H1 (cell line): Measurements from ENCODE around the gene SLC20A1. TPM values are rescaled to one million over a fixed set of nuclear protein-coding genes. Genes with fewer than 3 reads are reported as not detected.

ENCODE experiments used
- CTCF ChIA-PET: fragments of 300-600 bp; sonication (Branson Sonifier 250); formaldehyde crosslinking; loops from one replicate; lab custom pipeline; 2021; ENCODE audit not compliant: partially characterized antibody; lab: Charles Lee
- POLR2A ChIA-PET: fragments of 300-600 bp; sonication (Branson Sonifier 250); formaldehyde crosslinking; loops from one replicate; lab custom pipeline; 2021; ENCODE audit warnings: inconsistent platforms; ENCODE audit not compliant: partially characterized antibody; lab: Charles Lee
- DNase-seq, 2 experiments: peaks; one replicate each; pipeline versions ENCODE4 v3.0.0 to v3.0.0-alpha.2; 2010 to 2022; ENCODE audit warnings: low spot score in 2 of 2, low read depth in 1 of 2, mixed read lengths in 1 of 2
- FAIRE-seq: peaks from 2 replicates; lab custom pipeline; 2011; peaks lifted over from hg19 to GRCh38; lab: Jason Lieb, UNC
- H2AFZ ChIP-seq: 2 replicates; pipeline ENCODE4 v1.8.1; 2012; ENCODE audit warnings: low read length, inconsistent platforms
- H2AK5ac ChIP-seq: 2 replicates; pipeline ENCODE4 v1.6.1; 2013; ENCODE audit warnings: low read depth, low read length
- H2BK120ac ChIP-seq: replicated peaks from 2 replicates; pipeline ENCODE3; 2013; ENCODE audit warnings: low read depth, low read length, inconsistent platforms
- H2BK12ac ChIP-seq: 2 replicates; pipeline ENCODE4 v1.6.1; 2013; ENCODE audit warnings: low read depth, low read length
- H2BK15ac ChIP-seq: 2 replicates; pipeline ENCODE4 v1.6.1; 2013; ENCODE audit warnings: low read length
- H2BK20ac ChIP-seq: 2 replicates; pipeline ENCODE4 v1.6.1; 2013; ENCODE audit warnings: low read length
- H2BK5ac ChIP-seq: 2 replicates; pipeline ENCODE4 v1.6.1; 2013; ENCODE audit warnings: low read depth, low read length
- H3K14ac ChIP-seq: 2 replicates; pipeline ENCODE4 v1.6.1; 2013; ENCODE audit warnings: inconsistent platforms; ENCODE audit not compliant: insufficient read length
- H3K18ac ChIP-seq: 2 replicates; pipeline ENCODE4 v1.6.1; 2013; ENCODE audit warnings: low read length; ENCODE audit errors: extremely low read depth
- H3K23ac ChIP-seq: 2 replicates; pipeline ENCODE4 v1.6.1; 2013; ENCODE audit warnings: inconsistent platforms; ENCODE audit not compliant: insufficient read length
- H3K23me2 ChIP-seq: 2 replicates; pipeline ENCODE4 v1.6.1; 2013; ENCODE audit warnings: low read depth, low read length
- H3K27ac ChIP-seq: 2 replicates; pipeline ENCODE4 v1.6.1; 2011; ENCODE audit warnings: low read depth, low read length, inconsistent platforms
- H3K27me3 ChIP-seq, 4 experiments: replicated peaks in 1 of 4; 1 replicate in 1 of 4; 2 replicates in 3 of 4; pipeline versions ENCODE4 v1.6.1 to v1.8.1; 2011 to 2013; ENCODE audit warnings: low read length in 3 of 4, mild to moderate bottlenecking in 3 of 4, inconsistent platforms in 2 of 4, mixed read lengths in 2 of 4, moderate library complexity in 1 of 4; ENCODE audit not compliant: control insufficient read depth in 3 of 4, insufficient read depth in 3 of 4; ENCODE audit errors: extremely low read depth in 1 of 4
- H3K36me3 ChIP-seq, 4 experiments: 2 replicates each; pipeline versions ENCODE4 v1.6.1 to v1.8.1; 2011 to 2013; ENCODE audit warnings: mild to moderate bottlenecking in 4 of 4, low read length in 3 of 4, moderate library complexity in 2 of 4, control low read depth in 1 of 4, inconsistent platforms in 1 of 4; ENCODE audit not compliant: insufficient read depth in 4 of 4, control insufficient read depth in 2 of 4
- H3K4ac ChIP-seq: replicated peaks from 2 replicates; pipeline ENCODE3; 2013; ENCODE audit warnings: low read length, low read depth, mixed read lengths, inconsistent platforms; ENCODE audit not compliant: insufficient read length
- H3K4me1 ChIP-seq, 4 experiments: replicated peaks in 1 of 4; 1 replicate in 1 of 4; 2 replicates in 3 of 4; pipeline versions ENCODE4 v1.6.1 to v1.8.1; 2011 to 2013; ENCODE audit warnings: low read length in 3 of 4, inconsistent platforms in 2 of 4, mixed read lengths in 1 of 4; ENCODE audit not compliant: insufficient read depth in 4 of 4, control insufficient read depth in 3 of 4
- H3K4me2 ChIP-seq, 2 experiments: 2 replicates each; pipeline versions ENCODE4 v1.6.1 to v1.8.1; 2011 to 2013; ENCODE audit warnings: low read depth in 2 of 2, low read length in 2 of 2, control low read depth in 1 of 2, inconsistent platforms in 1 of 2, mild to moderate bottlenecking in 1 of 2; ENCODE audit not compliant: insufficient read depth in 1 of 2
- H3K4me3 ChIP-seq, 4 experiments: fragments of 200-600, 300-600 bp in 1 of 4; sonication (generic), shearing (Covaris generic), sonication (Bioruptor Twin) in 1 of 4; 2 replicates each; pipeline versions ENCODE4 v1.5.1 to v1.8.1; 2011 to 2016; ENCODE audit warnings: low read length in 4 of 4, low read depth in 3 of 4, control low read depth in 2 of 4, inconsistent platforms in 2 of 4, mild to moderate bottlenecking in 2 of 4, mixed read lengths in 1 of 4, moderate library complexity in 1 of 4; ENCODE audit not compliant: insufficient read depth in 2 of 4; ENCODE audit errors: extremely low read depth in 1 of 4
- H3K56ac ChIP-seq: replicated peaks from 2 replicates; pipeline ENCODE3; 2013; ENCODE audit warnings: low read depth, mild to moderate bottlenecking, mixed read lengths, low read length, inconsistent platforms; ENCODE audit not compliant: insufficient read length
- H3K79me1 ChIP-seq: 2 replicates; pipeline ENCODE4 v1.6.1; 2013; ENCODE audit warnings: low read depth, low read length, control low read depth
- H3K79me2 ChIP-seq, 2 experiments: 2 replicates each; pipeline versions ENCODE4 v1.6.1 to v1.8.1; 2012 to 2013; ENCODE audit warnings: low read length in 2 of 2, mild to moderate bottlenecking in 2 of 2, inconsistent platforms in 1 of 2; ENCODE audit not compliant: insufficient read depth in 2 of 2, control insufficient read depth in 1 of 2
- H3K9ac ChIP-seq, 4 experiments: replicated peaks in 1 of 4; 1 replicate in 1 of 4; 2 replicates in 3 of 4; pipeline versions ENCODE4 v1.6.1 to v1.8.1; 2011 to 2013; ENCODE audit warnings: low read depth in 3 of 4, low read length in 3 of 4, control low read depth in 2 of 4, mild to moderate bottlenecking in 2 of 4, moderate library complexity in 2 of 4, inconsistent platforms in 1 of 4; ENCODE audit errors: extremely low read depth in 1 of 4
- H3K9me3 ChIP-seq, 2 experiments: 2 replicates each; pipeline versions ENCODE4 v1.6.1 to v1.8.1; 2012 to 2013; ENCODE audit warnings: mild to moderate bottlenecking in 2 of 2, moderate library complexity in 2 of 2, control low read depth in 1 of 2, inconsistent platforms in 1 of 2, low read depth in 1 of 2, low read length in 1 of 2, mixed read lengths in 1 of 2; ENCODE audit not compliant: insufficient read depth in 2 of 2
- H4K20me1 ChIP-seq, 2 experiments: replicated peaks in 1 of 2; 2 replicates each; pipeline versions ENCODE3 to v1.8.1; 2011 to 2013; ENCODE audit warnings: inconsistent platforms in 2 of 2, low read length in 2 of 2, mild to moderate bottlenecking in 1 of 2; ENCODE audit not compliant: insufficient read depth in 2 of 2, control insufficient read depth in 1 of 2
- H4K5ac ChIP-seq: 2 replicates; pipeline ENCODE4 v1.6.1; 2013; ENCODE audit warnings: low read length, low read depth, mixed read lengths, inconsistent platforms; ENCODE audit not compliant: insufficient read length
- H4K8ac ChIP-seq: 2 replicates; pipeline ENCODE4 v1.8.0; 2013; ENCODE audit warnings: mild to moderate bottlenecking, moderate library complexity, low read length, inconsistent platforms; ENCODE audit not compliant: insufficient read depth; ENCODE audit errors: extremely low read depth
- H4K91ac ChIP-seq: replicated peaks from 2 replicates; pipeline ENCODE3; 2013; ENCODE audit warnings: low read length, mixed read lengths, inconsistent platforms; ENCODE audit not compliant: insufficient read length
- POLR2A ChIP-seq, 2 experiments: IDR thresholded peaks; 1 replicate in 1 of 2; 2 replicates in 1 of 2; pipeline ENCODE4 v1.6.1; 2011; ENCODE audit warnings: low read depth in 2 of 2, low read length in 2 of 2, mild to moderate bottlenecking in 2 of 2; ENCODE audit errors: control extremely low read depth in 1 of 2
- WGBS, 2 experiments: shearing (Covaris generic) in 1 of 2; methylation state at CpG; one replicate each; pipeline versions ENCODE4 v1.1.6 to v1.1.7; 2013 to 2015; ENCODE audit warnings: low lambda C conversion rate in 2 of 2, mixed read lengths in 2 of 2, inconsistent platforms in 1 of 2, low coverage in 1 of 2, missing lambda C conversion rate in 1 of 2; ENCODE audit not compliant: insufficient replicate concordance in 2 of 2, insufficient coverage in 1 of 2, insufficient read length in 1 of 2; ENCODE audit errors: extremely low coverage in 1 of 2, missing lambda C conversion rate in 1 of 2; 5-methylcytosine and 5-hydroxymethylcytosine counted together
- polyA plus RNA-seq, 7 experiments: library from polyadenylated mRNA; depleted of rRNA in 3 of 7; stranded (reverse) in 5 of 7; unstranded in 2 of 7; fragments of >200 nt in 5 of 7; fragments of 200-250 nt in 2 of 7; gene quantifications; 1 replicate in 5 of 7; 2 replicates in 1 of 7; 4 replicates in 1 of 7; pipeline versions ENCODE4 v1.2.1 to v1.2.3, GENCODE V29; 2011 to 2013; ENCODE audit warnings: missing spikeins in 2 of 7, mixed read lengths in 2 of 7
- total RNA-seq: library from RNA; stranded (reverse); fragmentation: NEBNext Ultra II Directional; extraction: Animal tissue kit (Norgen Biotek cat#: 25700); gene quantifications from 2 replicates; pipeline ENCODE4 v1.2.1, GENCODE V29; 2021
- TF ChIP-seq, protein P1 (sequence below): IDR thresholded peaks from 2 replicates; pipeline ENCODE4 v1.6.1; 2012; ENCODE audit warnings: low read length, inconsistent platforms

Gene SLC20A1
- total and polyA plus RNA-seq, 2 of the 8 experiments (the other 6 are each of a cell fraction or from before 2014, with no cell fraction given), result 42.6 to 105 TPM

DNA sequence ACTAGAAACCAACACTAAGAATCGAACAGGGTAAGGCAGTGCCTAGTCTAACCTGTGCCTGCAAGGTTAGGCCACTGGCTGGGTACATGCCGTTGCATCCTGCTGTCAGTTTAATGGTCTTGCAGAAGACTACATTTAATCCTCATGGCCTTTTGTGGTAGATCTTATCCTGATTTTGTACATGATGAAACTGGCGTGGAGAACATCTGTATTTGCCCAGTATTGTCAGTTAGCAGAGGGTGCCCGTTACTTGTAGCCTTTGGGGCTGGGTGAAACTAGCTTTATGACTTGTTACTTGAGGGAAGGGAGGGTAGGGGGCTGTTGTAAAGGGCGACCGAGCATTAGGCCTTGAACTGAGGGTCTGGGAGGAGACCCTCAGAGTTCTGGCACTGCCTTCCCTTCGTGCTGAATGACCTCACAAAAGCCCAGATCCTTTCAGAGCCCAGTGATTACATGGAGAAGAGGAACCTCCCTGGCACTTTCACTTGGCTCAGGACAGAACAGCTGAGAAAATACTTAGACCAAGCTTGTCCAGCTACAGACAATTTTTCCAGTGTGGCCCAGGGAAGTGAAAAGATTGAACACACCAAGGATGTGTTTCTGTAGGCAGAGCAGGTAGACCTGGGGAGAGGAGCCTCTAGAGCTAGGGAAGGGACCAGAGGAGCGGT is 19.5 kb downstream of the SLC20A1 start:
- H3K4ac ChIP-seq, result no peak overlapping the region
- POLR2A ChIA-PET, result interaction anchor here (0.7 to 15.0 kb wide), 11 partner anchors 9 to 63 kb away, joined by 3 to 146 read pairs (median 4); partner anchors contain the start of gene SLC20A1
- H4K8ac ChIP-seq, result no peak overlapping the region
- 88% methylated on average over 8 of the region's 8 CpGs; no CpG with 5 or more reads in 1 of the 2 experiments for WGBS, 2 experiments
- H3K4me3 ChIP-seq, result no peak overlapping the region
- no peaks in the 10 kb centered on the region for H3K79me1 ChIP-seq
- no peaks in the 10 kb centered on the region for H3K79me2 ChIP-seq
- H3K56ac ChIP-seq, result no peak overlapping the region
- H4K91ac ChIP-seq, result no peak overlapping the region
- no peak overlapping the region for H2AK5ac ChIP-seq
- CTCF ChIA-PET, result interaction anchor here (0.6 to 5.8 kb wide), 6 partner anchors 8 to 65 kb away, joined by 3 to 31 read pairs (median 3); no protein-coding TSS in a partner anchor
- no peak overlapping the region for H3K14ac ChIP-seq
- H3K4me1 ChIP-seq, result no peaks in the 10 kb centered on the region
- TF ChIP-seq POLR2A (IDR thresholded peaks at IDR 0.05; ENCODE audit: control extremely low read depth in 1 of 2, low read depth in 2 of 2, low read length in 2 of 2), result 0 out of 3 replicates have a peak, but pooled peaks of 1 of the 2 experiments have one; percentile 21
- TF ChIP-seq, protein P1, sequence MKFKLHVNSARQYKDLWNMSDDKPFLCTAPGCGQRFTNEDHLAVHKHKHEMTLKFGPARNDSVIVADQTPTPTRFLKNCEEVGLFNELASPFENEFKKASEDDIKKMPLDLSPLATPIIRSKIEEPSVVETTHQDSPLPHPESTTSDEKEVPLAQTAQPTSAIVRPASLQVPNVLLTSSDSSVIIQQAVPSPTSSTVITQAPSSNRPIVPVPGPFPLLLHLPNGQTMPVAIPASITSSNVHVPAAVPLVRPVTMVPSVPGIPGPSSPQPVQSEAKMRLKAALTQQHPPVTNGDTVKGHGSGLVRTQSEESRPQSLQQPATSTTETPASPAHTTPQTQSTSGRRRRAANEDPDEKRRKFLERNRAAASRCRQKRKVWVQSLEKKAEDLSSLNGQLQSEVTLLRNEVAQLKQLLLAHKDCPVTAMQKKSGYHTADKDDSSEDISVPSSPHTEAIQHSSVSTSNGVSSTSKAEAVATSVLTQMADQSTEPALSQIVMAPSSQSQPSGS, result no peak
- H3K18ac ChIP-seq, result no peak overlapping the region
- FAIRE-seq (no peak), DNase-seq (no peak)
- no peak overlapping the region for H2BK120ac ChIP-seq
- H3K9ac ChIP-seq, result no peak overlapping the region
- no peak overlapping the region for H4K5ac ChIP-seq
- no peak overlapping the region for H3K23ac ChIP-seq
- peaks cover 21 to 50% (median 35%) of the 10 kb centered on the region in 4 experiments for H3K36me3 ChIP-seq
- peaks cover under 1 to 7% of the 10 kb centered on the region in 2 experiments for H4K20me1 ChIP-seq
- no peak overlapping the region for H2BK5ac ChIP-seq
- H3K23me2 ChIP-seq, result no peaks in the 10 kb centered on the region
- H3K4me2 ChIP-seq, result no peak overlapping the region
- H3K27ac ChIP-seq, result no peak overlapping the region
- no peak overlapping the region for H2BK12ac ChIP-seq
- H2AFZ ChIP-seq, result no peak overlapping the region
- H2BK15ac ChIP-seq, result no peak overlapping the region
- no peak overlapping the region for H2BK20ac ChIP-seq
- no peaks in the 10 kb centered on the region for H3K27me3 ChIP-seq
- H3K9me3 ChIP-seq, result no peaks in the 10 kb centered on the region
